PC-9 (cell line): ENCODE measurements around the gene GRHPR.

ENCODE experiments used
- CTCF ChIP-seq: fragments of 200-600 bp; sonication (generic); conservative IDR thresholded peaks from 2 replicates; pipeline ENCODE4 v1.6.1; 2017; ENCODE audit warnings: mixed run types, antibody characterized with exemption, mild to moderate bottlenecking, moderate library complexity
- EZH2 ChIP-seq: fragments of 200-600 bp; sonication (generic); IDR thresholded peaks from 2 replicates; pipeline ENCODE4 v1.8.0; 2017; ENCODE audit warnings: antibody characterized with exemption, low read depth

- TF ChIP-seq CTCF (no peak), EZH2 (no peak)
Measured at GRCh38 chr9:37419204-37419603, 3.3 kb upstream of the GRHPR start.
